Hepatocyte (in vitro differentiated cells): Measurements from ENCODE around the gene UBTF. TPM values are rescaled to one million over a fixed set of nuclear protein-coding genes. Genes with fewer than 3 reads are reported as not detected.

Source experiments
- DNase-seq: peaks from one replicate; pipeline ENCODE4 v3.0.0-alpha.2; 2016; ENCODE audit warnings: low spot score
- H2AFZ ChIP-seq: fragments of 200-600 bp; sonication (generic); 2 replicates; pipeline ENCODE4 v1.6.0; 2016; ENCODE audit warnings: antibody characterized with exemption, mild to moderate bottlenecking
- H3K27ac ChIP-seq: fragments of 200-600 bp; sonication (generic); 2 replicates; pipeline ENCODE4 v1.5.1; 2016; ENCODE audit warnings: mild to moderate bottlenecking
- H3K27me3 ChIP-seq: fragments of 200-600 bp; sonication (generic); 2 replicates; pipeline ENCODE4 v1.6.1; 2016
- H3K36me3 ChIP-seq: fragments of 200-600 bp; sonication (generic); replicated peaks from 2 replicates; pipeline ENCODE4 v1.5.1; 2016; ENCODE audit warnings: low read depth; ENCODE audit not compliant: insufficient read depth
- H3K4me1 ChIP-seq: fragments of 200-600 bp; sonication (generic); 2 replicates; pipeline ENCODE4 v1.5.1; 2016; ENCODE audit warnings: mild to moderate bottlenecking, moderate library complexity; ENCODE audit not compliant: insufficient read depth
- H3K4me2 ChIP-seq: fragments of 200-600 bp; sonication (generic); 2 replicates; pipeline ENCODE4 v1.6.0; 2016
- H3K4me3 ChIP-seq: fragments of 200-600 bp; sonication (generic); 2 replicates; pipeline ENCODE4 v1.5.1; 2016; ENCODE audit warnings: mild to moderate bottlenecking
- H3K79me2 ChIP-seq: fragments of 200-600 bp; sonication (generic); 2 replicates; pipeline ENCODE4 v1.6.0; 2017; ENCODE audit warnings: mild to moderate bottlenecking
- H3K9me2 ChIP-seq: fragments of 200-600 bp; sonication (generic); replicated peaks from 2 replicates; pipeline ENCODE4 v1.6.0; 2017; ENCODE audit warnings: mild to moderate bottlenecking; ENCODE audit not compliant: insufficient read depth
- H3K9me3 ChIP-seq: fragments of 200-600 bp; sonication (generic); 2 replicates; pipeline ENCODE4 v1.5.1; 2016; ENCODE audit warnings: low read depth, mild to moderate bottlenecking
- H4K20me1 ChIP-seq: fragments of 200-600 bp; sonication (generic); 2 replicates; pipeline ENCODE4 v1.6.0; 2016; ENCODE audit warnings: mild to moderate bottlenecking; ENCODE audit not compliant: insufficient read depth, poor library complexity, severe bottlenecking
- CTCF ChIP-seq: fragments of 200-600 bp; sonication (generic); IDR thresholded peaks from 2 replicates; pipeline ENCODE4 v1.5.1; 2016; ENCODE audit warnings: antibody characterized with exemption, mild to moderate bottlenecking; ENCODE audit not compliant: poor library complexity
- EZH2 ChIP-seq: fragments of 200-600 bp; sonication (generic); IDR thresholded peaks from 2 replicates; pipeline ENCODE4 v1.6.1; 2016; ENCODE audit warnings: antibody characterized with exemption, mild to moderate bottlenecking, borderline replicate concordance
- EZH2phosphoT487 ChIP-seq: fragments of 200-600 bp; sonication (generic); IDR thresholded peaks from one replicate; pipeline ENCODE4 v1.6.1; 2018; ENCODE audit warnings: antibody characterized with exemption, mild to moderate bottlenecking, low read depth, moderate library complexity; ENCODE audit not compliant: unreplicated experiment, severe bottlenecking
- WGBS: methylation state at CpG from one replicate; pipeline ENCODE4 v1.1.6; 2016; ENCODE audit warnings: low lambda C conversion rate; ENCODE audit errors: missing lambda C conversion rate; 5-methylcytosine and 5-hydroxymethylcytosine counted together
- polyA plus RNA-seq: library from polyadenylated mRNA; unstranded; fragments of >200 nt; fragmentation: Nextera tagmentation; extraction: Ambion mirVana; gene quantifications from 2 replicates; pipeline ENCODE4 v1.2.1, GENCODE V29; 2016
- total RNA-seq: library from RNA; depleted of rRNA; stranded (reverse); fragments of >200 nt; gene quantifications from 2 replicates; pipeline ENCODE4 v1.2.3, GENCODE V29; 2014

Gene UBTF
- total and polyA plus RNA-seq, 2 experiments from 2014 or later, result 35.0 to 41.1 TPM

- WGBS, result 90% methylated on average over 23 of the region's 23 CpGs
- no peak overlapping the region for H2AFZ ChIP-seq
These were observed 38.6 kb upstream of the UBTF start for GRCh38 chr17:44257815-44258760.

GRCh38 chr17:44256671-44257070 lies 37.2 kb upstream of the UBTF start:
- Histone ChIP-seq H3K27me3 (no peaks in the 10 kb centered on the region), H3K9me2 (no peaks in the 10 kb centered on the region), H3K4me2 (no peak overlapping the region), H3K27ac (no peak overlapping the region), H3K36me3 (no peaks in the 10 kb centered on the region), H3K4me1 (no peaks in the 10 kb centered on the region), H4K20me1 (no peaks in the 10 kb centered on the region), H3K4me3 (no peak overlapping the region), H3K79me2 (no peaks in the 10 kb centered on the region), H2AFZ (no peak overlapping the region), H3K9me3 (no peaks in the 10 kb centered on the region)
- no peak for DNase-seq
- WGBS, result 74% methylated on average over 4 of the region's 4 CpGs
- TF ChIP-seq CTCF (no peak), EZH2 (no peak), EZH2phosphoT487 (no peak)

More at GRCh38 chr17:44257815-44258760, 38.6 kb upstream of the UBTF start:
- DNase-seq, result no peak
- H3K27ac ChIP-seq, result no peak overlapping the region
- H3K79me2 ChIP-seq, result no peaks in the 10 kb centered on the region
- H3K36me3 ChIP-seq, result no peaks in the 10 kb centered on the region
- no peaks in the 10 kb centered on the region for H4K20me1 ChIP-seq
- no peaks in the 10 kb centered on the region for H3K9me2 ChIP-seq
- no peak overlapping the region for H3K4me2 ChIP-seq
- no peaks in the 10 kb centered on the region for H3K27me3 ChIP-seq
- H3K4me3 ChIP-seq, result no peak overlapping the region
- no peaks in the 10 kb centered on the region for H3K9me3 ChIP-seq
- H3K4me1 ChIP-seq, result no peaks in the 10 kb centered on the region
- no peak for TF ChIP-seq EZH2
- no peak for TF ChIP-seq EZH2phosphoT487
- TF ChIP-seq CTCF, result no peak

GRCh38 chr17:44255915-44256314 lies 36.4 kb upstream of the UBTF start:
- DNase-seq, result no peak
- H3K79me2 ChIP-seq, result no peaks in the 10 kb centered on the region
- H4K20me1 ChIP-seq, result no peaks in the 10 kb centered on the region
- no peaks in the 10 kb centered on the region for H3K36me3 ChIP-seq
- WGBS, result 87% methylated on average over 2 of the region's 2 CpGs
- no peaks in the 10 kb centered on the region for H3K4me1 ChIP-seq
- H3K9me2 ChIP-seq, result no peaks in the 10 kb centered on the region
- no peak overlapping the region for H3K4me3 ChIP-seq
- no peak overlapping the region for H2AFZ ChIP-seq
- H3K27me3 ChIP-seq, result no peaks in the 10 kb centered on the region
- no peak for TF ChIP-seq EZH2
- no peak for TF ChIP-seq EZH2phosphoT487
- TF ChIP-seq CTCF, result no peak
- no peak overlapping the region for H3K27ac ChIP-seq
- H3K4me2 ChIP-seq, result no peak overlapping the region
- no peaks in the 10 kb centered on the region for H3K9me3 ChIP-seq
